A673 (cell line): ENCODE results near the gene LUZP2.

Experiments
- CTCF ChIP-seq: fragments of 300-800, 200-600 bp; sonication (generic); conservative IDR thresholded peaks from 2 replicates; pipeline ENCODE4 v1.5.1; 2017; ENCODE audit warnings: low read depth, mild to moderate bottlenecking, antibody characterized with exemption, low read length, moderate library complexity, mixed read lengths
- EZH2 ChIP-seq: fragments of 200-600 bp; sonication (generic); IDR thresholded peaks from 2 replicates; pipeline ENCODE4 v1.6.1; 2017; ENCODE audit warnings: borderline replicate concordance, low read depth, mild to moderate bottlenecking, mixed read lengths, antibody characterized with exemption, low read length; ENCODE audit not compliant: poor library complexity, severe bottlenecking

GRCh38 chr11:24661331-24661730, 164.5 kb downstream of the LUZP2 start:
- TF ChIP-seq CTCF (no peak), EZH2 (no peak)
